ENCODE measurements around the gene SLC1A7.

- no peak for TF ChIP-seq GATA3 (IDR thresholded peaks at IDR 0.05; ENCODE audit: low read depth, low read length)
- TF ChIP-seq GATA2 (IDR thresholded peaks at IDR 0.05; ENCODE audit: low read depth, low read length), result no peak
Measured at GRCh38 chr1:53076721-53077598, 65.5 kb downstream of the SLC1A7 start.

Data from SH-SY5Y (cell line).